Effector memory CD8-positive, alpha-beta T cell (primary cell): ENCODE measurements around the gene B4GALNT2.

Experiments
- ATAC-seq: fragments of 150-1000 bp; cut with Tn5 transposase; replicated peaks from 2 replicates; pipeline ENCODE4 v1.10.0; 2021; ENCODE audit warnings: mild to moderate bottlenecking, moderate library complexity
- DNase-seq, 3 experiments: peaks; one replicate each; pipeline ENCODE4 v3.0.0; 2021
- H3K27ac Mint-ChIP-seq, 2 donors: one replicate each; pipeline ENCODE4 v1.8.0; 2022; ENCODE audit warnings: mild to moderate bottlenecking in 2 of 2, mixed read lengths in 2 of 2, moderate library complexity in 2 of 2
- H3K27me3 Mint-ChIP-seq, 2 donors: one replicate each; pipeline ENCODE4 v1.8.0; 2022; ENCODE audit warnings: mixed read lengths in 2 of 2
- H3K36me3 Mint-ChIP-seq: one replicate; pipeline ENCODE4 v1.8.0; 2022; ENCODE audit warnings: mild to moderate bottlenecking, moderate library complexity, mixed read lengths; ENCODE audit not compliant: insufficient read depth
- H3K4me1 Mint-ChIP-seq, 2 donors: one replicate each; pipeline ENCODE4 v1.8.0; 2022; ENCODE audit warnings: low read depth in 2 of 2, mixed read lengths in 2 of 2
- H3K4me3 Mint-ChIP-seq, 2 donors: one replicate each; pipeline ENCODE4 v1.8.0; 2022; ENCODE audit warnings: mild to moderate bottlenecking in 2 of 2, mixed read lengths in 2 of 2, moderate library complexity in 2 of 2
- H3K9me3 Mint-ChIP-seq, 2 donors: one replicate each; pipeline ENCODE4 v1.8.0; 2022; ENCODE audit warnings: mixed read lengths in 2 of 2

Gene B4GALNT2

DNA sequence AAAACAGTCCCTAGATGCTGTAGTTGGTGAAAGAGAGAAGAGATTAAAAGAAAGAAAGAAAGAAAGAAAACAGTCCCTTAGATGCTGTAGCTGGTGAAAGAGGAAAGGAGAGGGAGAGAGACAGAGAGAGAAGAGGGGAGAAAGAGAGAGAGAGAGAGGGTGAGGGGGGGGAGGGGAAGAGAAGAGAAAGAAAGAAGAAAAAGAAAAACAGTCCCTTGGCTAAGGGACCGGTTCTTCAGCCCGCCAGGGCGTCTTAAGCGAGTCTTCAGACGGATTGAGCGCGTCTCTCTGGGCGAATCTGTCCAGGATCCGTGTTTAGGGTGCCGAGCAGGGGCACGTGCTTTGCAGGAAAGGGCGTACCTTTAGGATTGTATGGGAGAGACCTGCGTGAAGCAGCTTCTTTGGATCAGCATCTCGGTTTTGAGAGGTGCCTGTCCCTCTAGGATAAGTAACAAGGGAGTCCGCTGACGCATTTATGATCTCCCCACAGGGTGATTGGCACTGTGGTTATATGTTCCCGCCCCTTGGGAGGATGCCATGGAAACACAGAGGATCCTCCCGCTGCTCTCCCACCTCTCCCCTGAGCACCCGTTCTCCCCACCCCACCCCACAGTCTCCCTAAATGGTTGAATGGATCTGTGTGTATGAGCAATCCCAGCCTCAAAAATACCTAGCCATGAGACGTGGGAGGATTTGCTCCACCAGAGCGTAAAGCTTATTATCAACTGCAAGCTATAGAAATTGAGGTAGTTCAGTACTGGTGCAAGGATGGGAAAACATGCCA lies 61.1 kb downstream of the B4GALNT2 start:
- peaks cover 0 to 8% of the 10 kb centered on the region in 2 donors for H3K27me3 Mint-ChIP-seq
- DNase-seq (no peak), ATAC-seq (no peak)
- peaks cover 29 to 47% of the 10 kb centered on the region in 2 donors for H3K4me1 Mint-ChIP-seq
- peaks cover 21% of the 10 kb centered on the region for H3K36me3 Mint-ChIP-seq
- peak overlapping the region; percentile 100 for H3K27ac Mint-ChIP-seq
- no peaks in the 10 kb centered on the region for H3K9me3 Mint-ChIP-seq
- peak overlapping the region; percentile 91 to 97 for H3K4me3 Mint-ChIP-seq

DNA sequence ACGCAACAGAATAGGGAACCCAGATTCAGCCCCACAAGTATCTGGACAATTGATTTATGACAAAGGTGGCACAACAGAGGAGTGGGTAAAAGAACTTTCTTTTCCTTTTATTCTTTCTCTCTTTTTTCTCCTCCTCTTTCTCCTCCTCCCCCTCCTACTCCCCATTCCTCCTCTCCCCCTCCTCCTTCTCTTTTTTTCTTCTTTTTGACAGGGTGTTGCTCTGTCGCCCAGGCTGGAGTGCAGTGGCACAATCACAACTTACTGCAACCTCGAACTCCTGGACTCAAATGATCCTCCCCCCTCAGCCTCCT lies 61.7 kb downstream of the B4GALNT2 start:
- Mint-ChIP-seq H3K27ac (peak overlapping the region in 1 of 2 donors; percentile 62), H3K27me3 (peaks cover 0 to 8% of the 10 kb centered on the region in 2 donors), H3K4me3 (peak overlapping the region; percentile 42 to 62), H3K9me3 (no peaks in the 10 kb centered on the region), H3K4me1 (peaks cover 29 to 47% of the 10 kb centered on the region in 2 donors), H3K36me3 (peaks cover 21% of the 10 kb centered on the region)
- ATAC-seq (no peak), DNase-seq (no peak)

DNA sequence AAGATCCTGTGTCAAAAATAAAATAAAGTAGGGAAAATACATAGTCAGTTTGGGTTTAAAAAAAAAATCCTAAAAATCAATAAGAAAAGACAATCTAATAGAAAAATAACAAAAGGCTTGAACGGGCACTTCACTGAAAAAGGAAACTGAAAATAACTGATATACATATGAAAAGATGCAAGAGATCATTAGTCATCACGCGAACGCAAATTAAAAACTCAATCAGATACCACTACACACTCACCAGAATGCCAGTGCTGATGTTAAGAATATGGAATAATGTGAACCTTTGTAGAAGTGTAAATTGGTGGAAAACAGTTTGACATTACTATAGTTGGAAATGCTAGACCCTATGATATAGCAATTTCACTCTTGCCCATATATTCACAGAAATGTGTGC lies 63.2 kb downstream of the B4GALNT2 start:
- peak overlapping the region in 1 of 2 donors; percentile 21 for H3K4me3 Mint-ChIP-seq
- peaks cover 21% of the 10 kb centered on the region for H3K36me3 Mint-ChIP-seq
- H3K27ac Mint-ChIP-seq, result peak overlapping the region in 1 of 2 donors; percentile 57
- no peak for DNase-seq
- H3K4me1 Mint-ChIP-seq, result peaks cover 24 to 35% of the 10 kb centered on the region in 2 donors
- H3K9me3 Mint-ChIP-seq, result no peaks in the 10 kb centered on the region
- ATAC-seq, result no peak
- peaks cover 0 to 8% of the 10 kb centered on the region in 2 donors for H3K27me3 Mint-ChIP-seq

DNA sequence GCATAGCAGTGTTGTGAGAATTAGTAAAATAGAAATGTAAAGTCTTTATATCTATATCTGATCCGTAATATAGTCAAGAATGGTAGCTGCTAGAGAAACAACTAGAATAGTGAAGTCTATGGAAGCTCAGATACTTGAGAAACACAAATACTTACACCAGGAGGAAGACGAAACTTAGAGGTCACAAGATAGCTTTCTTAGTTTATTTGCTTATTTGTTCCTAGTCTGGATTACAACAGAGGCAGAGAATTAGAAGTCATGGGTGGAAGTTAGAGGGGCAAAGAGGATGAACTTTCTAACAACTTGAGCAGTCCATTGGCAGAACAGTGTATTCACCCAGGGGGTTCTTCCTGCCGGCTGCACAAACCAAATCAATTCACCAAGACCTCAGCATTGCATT lies 64.0 kb downstream of the B4GALNT2 start:
- Mint-ChIP-seq H3K27ac (peak overlapping the region in 1 of 2 donors; percentile 57), H3K9me3 (no peaks in the 10 kb centered on the region), H3K4me1 (peaks cover 20 to 31% of the 10 kb centered on the region in 2 donors), H3K27me3 (peaks cover 0 to 8% of the 10 kb centered on the region in 2 donors), H3K36me3 (peaks cover 18% of the 10 kb centered on the region), H3K4me3 (no peak overlapping the region)
- ATAC-seq (no peak), DNase-seq (no peak)

DNA sequence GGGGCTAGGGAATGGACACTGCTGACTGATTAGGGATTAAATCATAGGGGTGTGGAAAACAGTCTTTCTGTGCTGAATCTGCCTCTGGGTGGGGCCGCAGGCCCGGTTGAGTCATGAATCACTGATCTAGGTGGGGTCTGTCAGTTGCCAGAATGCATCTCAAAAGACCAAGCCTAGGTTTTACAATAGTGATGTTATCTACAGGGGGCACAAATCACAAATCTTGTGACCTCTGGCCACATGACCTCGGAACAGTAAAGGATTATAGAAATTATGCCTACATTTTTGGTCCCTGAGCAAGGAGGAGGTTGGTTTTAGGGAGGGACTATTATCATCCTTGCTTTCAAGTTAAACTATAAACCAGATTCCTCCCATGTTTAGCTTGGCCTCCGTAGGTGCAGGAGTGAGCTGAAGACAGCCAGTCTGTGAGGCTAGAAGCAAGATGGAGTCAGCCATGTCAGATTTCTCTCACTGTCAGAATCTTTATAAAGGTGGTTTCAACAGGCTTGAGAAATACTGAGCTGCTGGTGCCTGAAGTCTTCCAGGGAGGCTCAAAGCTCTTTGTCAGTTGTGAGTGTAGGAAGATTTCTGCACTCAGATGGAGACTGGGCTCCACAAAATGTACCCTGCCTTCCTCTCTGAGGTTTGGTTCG lies 64.9 kb downstream of the B4GALNT2 start:
- Mint-ChIP-seq H3K36me3 (peaks cover 9% of the 10 kb centered on the region), H3K27me3 (peaks cover 0 to 2% of the 10 kb centered on the region in 2 donors), H3K9me3 (no peaks in the 10 kb centered on the region), H3K27ac (no peak overlapping the region), H3K4me1 (peaks cover 11 to 21% of the 10 kb centered on the region in 2 donors), H3K4me3 (no peak overlapping the region)
- ATAC-seq, result no peak
- no peak for DNase-seq

DNA sequence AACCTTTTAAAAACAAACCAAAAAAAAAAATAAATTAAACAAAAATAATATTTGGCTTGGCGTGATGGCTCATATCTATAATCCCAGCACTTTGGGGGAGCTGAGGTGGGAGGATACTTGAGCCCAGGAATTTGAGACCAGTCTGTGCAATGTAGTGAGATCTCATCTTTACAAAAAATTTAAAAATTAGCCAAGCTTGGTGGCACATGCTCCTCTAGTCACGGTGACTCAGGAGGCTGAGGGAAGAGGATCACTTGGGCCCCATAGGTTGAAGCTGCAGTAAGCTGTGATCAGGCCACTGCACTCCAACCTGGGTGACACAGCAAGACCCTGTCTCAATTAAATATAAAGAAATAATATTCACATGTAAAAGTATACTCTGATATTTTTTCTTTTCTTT lies 65.6 kb downstream of the B4GALNT2 start:
- no peaks in the 10 kb centered on the region for H3K9me3 Mint-ChIP-seq
- peaks cover 1% of the 10 kb centered on the region for H3K36me3 Mint-ChIP-seq
- H3K4me1 Mint-ChIP-seq, result peaks cover 4 to 15% of the 10 kb centered on the region in 2 donors
- DNase-seq (no peak), ATAC-seq (no peak)
- no peak overlapping the region for H3K4me3 Mint-ChIP-seq
- no peaks in the 10 kb centered on the region for H3K27me3 Mint-ChIP-seq
- no peak overlapping the region for H3K27ac Mint-ChIP-seq

DNA sequence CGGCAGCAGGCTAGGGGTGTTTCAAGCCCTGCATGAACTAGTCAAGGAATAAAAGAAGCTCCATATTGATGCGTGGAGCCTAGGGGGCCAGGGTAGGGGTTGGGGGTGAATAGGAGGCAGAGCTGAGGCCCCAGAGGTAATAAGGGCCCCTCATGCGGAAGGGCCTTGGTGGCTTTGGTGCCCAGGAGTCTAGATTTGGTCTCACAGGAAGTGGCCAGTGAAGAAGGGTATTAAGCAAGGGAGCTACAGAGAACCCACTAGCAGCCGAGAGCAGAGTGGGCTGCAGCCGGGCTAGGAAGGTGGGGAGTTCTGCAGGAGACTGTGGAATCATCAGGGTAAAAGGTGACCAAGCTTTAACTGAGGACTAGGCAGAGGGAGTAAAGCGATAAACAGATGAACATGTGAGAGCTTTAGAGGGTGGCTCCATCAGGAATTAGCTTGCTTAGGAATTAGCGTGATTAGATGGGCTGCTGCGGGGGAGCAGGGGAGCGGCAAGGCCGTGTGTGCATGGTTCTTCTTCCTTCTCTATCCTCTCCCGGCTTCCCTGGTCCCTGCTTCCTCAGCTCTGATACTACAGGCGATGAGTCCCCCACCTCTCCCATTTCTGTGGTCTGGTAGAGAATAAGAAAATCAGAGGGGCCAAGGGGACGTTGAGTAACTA lies 68.0 kb downstream of the B4GALNT2 start:
- no peak for DNase-seq
- Mint-ChIP-seq H3K4me3 (no peak overlapping the region), H3K9me3 (no peaks in the 10 kb centered on the region), H3K36me3 (no peaks in the 10 kb centered on the region), H3K4me1 (peaks cover 0 to 18% of the 10 kb centered on the region in 2 donors), H3K27me3 (no peaks in the 10 kb centered on the region), H3K27ac (peak overlapping the region in 1 of 2 donors; percentile 35)
- ATAC-seq, result no peak

DNA sequence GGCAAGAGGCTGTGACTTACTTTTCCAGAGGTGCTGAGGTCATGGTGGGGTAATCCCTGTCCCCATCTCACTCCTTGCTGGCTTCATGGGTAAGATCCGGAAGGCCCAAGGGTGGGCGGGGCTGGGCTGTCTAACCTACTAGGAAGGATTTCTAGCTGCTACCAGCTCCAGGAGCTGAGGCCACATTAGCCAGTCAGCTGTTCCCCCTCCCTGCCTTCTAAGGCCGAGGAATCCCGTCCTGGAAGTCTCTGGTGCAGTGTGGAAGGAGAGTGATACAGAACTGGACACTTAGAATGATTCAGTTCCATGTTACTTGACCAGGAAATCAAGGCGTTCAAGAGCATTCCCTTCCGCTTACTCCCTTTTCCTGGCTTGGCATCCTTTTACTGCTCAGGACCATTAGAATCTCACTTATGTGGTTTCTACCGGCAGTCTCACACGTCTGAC lies 68.9 kb downstream of the B4GALNT2 start:
- H3K27me3 Mint-ChIP-seq, result no peaks in the 10 kb centered on the region
- no peak overlapping the region for H3K27ac Mint-ChIP-seq
- H3K9me3 Mint-ChIP-seq, result no peaks in the 10 kb centered on the region
- H3K4me3 Mint-ChIP-seq, result no peak overlapping the region
- DNase-seq, result no peak
- peaks cover 0 to 17% of the 10 kb centered on the region in 2 donors for H3K4me1 Mint-ChIP-seq
- H3K36me3 Mint-ChIP-seq, result peaks cover 6% of the 10 kb centered on the region
- ATAC-seq, result no peak

DNA sequence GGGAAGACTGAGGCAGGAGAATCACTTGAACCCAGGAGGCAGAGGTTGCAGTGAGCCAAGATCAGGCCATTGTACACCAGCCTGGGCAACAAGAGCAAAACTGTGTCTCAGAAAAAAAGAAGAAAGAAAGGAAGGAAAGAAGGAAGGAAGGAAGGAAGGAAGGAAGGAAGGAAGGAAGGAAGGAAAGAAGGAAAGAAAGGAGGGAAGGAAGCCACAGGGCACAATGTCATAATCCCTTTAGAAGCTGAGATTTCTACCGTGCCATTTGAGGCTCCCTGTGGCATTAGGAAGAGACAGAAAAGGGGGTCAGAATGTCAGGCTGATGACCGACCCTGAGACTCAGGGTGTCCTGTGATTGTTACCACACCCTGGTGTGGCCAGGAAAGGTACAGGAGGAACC lies 71.2 kb downstream of the B4GALNT2 start:
- no peak for ATAC-seq
- Mint-ChIP-seq H3K27ac (peak overlapping the region in 1 of 2 donors; percentile 7), H3K4me1 (peaks cover 11 to 25% of the 10 kb centered on the region in 2 donors), H3K9me3 (no peaks in the 10 kb centered on the region), H3K4me3 (no peak overlapping the region), H3K36me3 (peaks cover 6% of the 10 kb centered on the region), H3K27me3 (no peaks in the 10 kb centered on the region)
- no peak for DNase-seq

DNA sequence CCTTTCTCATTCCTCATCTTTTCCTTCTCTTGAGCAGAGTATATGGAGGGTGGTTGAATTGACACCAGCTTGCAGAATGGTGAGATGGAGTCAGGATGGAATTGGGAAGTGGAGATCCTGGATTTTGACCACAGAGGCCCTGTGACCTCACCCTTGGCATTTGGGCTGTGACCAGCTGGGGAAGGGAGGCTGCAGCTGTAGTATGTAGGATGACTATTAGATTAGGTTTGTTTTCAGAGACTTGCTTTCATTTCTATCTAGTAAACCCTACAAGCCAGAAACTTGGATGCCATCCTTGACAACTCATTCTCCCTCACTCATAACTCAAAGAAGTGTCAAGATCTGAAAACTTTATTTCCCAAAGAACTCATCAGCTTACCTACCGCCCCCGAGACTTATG lies 71.9 kb downstream of the B4GALNT2 start:
- DNase-seq (no peak), ATAC-seq (no peak)
- H3K4me3 Mint-ChIP-seq, result no peak overlapping the region
- H3K9me3 Mint-ChIP-seq, result no peaks in the 10 kb centered on the region
- peaks cover 6% of the 10 kb centered on the region for H3K36me3 Mint-ChIP-seq
- H3K4me1 Mint-ChIP-seq, result peaks cover 18 to 32% of the 10 kb centered on the region in 2 donors
- H3K27me3 Mint-ChIP-seq, result no peaks in the 10 kb centered on the region
- peak overlapping the region in 1 of 2 donors; percentile 21 for H3K27ac Mint-ChIP-seq

DNA sequence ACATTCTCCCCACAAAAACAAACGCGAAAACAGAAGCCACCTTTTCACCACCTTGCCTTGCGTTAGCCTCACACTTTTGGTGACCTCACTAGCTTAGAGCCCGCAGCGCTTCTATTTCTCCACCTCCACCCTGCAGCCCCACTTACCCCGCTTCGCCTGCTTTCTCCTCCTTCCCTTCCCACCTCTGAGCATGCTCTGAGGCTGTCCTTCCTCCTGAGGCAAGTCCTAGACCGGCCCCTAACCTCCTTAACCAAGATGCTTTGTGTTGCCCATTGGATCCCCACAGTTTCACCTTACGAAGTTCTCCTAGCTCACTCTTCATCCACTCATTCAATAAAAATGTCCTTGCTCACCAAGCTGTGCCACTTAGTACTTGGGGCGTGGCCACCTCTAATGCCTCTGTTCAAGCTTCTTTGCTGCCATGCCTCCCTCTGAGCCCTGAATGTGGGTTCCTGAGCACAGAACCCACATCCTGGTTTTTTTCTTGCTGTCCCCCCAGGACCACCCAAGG lies 76.5 kb downstream of the B4GALNT2 start:
- H3K4me3 Mint-ChIP-seq, result peak overlapping the region; percentile 97 to 99
- peaks cover 55 to 71% of the 10 kb centered on the region in 2 donors for H3K4me1 Mint-ChIP-seq
- DNase-seq (peak in 2 of 3 experiments; percentile 36), ATAC-seq (peak; percentile 70)
- H3K27ac Mint-ChIP-seq, result peak overlapping the region; percentile 63 to 97
- peaks cover 23% of the 10 kb centered on the region for H3K36me3 Mint-ChIP-seq
- no peaks in the 10 kb centered on the region for H3K9me3 Mint-ChIP-seq
- H3K27me3 Mint-ChIP-seq, result no peaks in the 10 kb centered on the region

DNA sequence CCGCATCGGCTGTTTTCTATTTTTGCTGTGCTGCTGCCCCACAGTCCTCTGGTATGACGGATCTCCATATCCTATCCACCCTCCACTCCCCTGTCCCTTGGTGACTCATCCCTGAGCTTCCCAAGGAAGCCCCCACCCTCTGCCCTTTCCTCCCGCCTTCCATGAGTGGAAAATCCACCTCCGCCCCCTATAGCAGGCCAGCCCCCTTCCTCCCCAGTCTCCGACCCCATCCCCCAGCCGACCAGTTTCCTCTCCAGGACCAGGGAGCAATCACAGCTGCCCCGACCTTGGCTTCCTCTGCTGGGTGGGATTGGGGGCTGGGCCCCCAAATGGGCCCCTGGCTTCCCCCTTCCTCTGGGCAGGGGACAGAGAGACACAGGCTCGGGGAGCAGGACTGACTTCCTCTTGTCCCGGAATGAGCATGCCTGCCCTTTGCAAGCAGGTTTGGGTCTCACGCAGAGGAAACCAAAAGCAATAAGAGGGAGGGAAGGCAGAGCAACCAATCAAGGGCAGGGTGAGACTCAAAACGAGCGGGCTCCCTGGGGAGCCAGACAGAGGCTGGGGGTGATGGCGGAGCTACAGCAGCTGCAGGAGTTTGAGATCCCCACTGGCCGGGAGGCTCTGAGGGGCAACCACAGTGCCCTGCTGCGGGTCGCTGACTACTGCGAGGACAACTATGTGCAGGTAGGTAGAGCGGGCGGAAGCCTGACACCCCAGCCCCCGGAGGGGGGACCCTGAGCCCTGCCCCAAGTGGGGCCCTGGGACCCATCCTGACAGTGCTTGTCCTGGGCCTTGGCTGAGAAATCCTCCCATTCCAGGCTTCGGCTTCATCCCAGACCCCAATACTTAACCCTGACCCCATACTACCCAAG lies 77.8 kb downstream of the B4GALNT2 start, which contains the start of the genes ABI3 and GNGT2:
Gene ABI3, plus strand, starts transcription at position 550 of the 872 bp plus-strand sequence. Its CDS starts 18 bp downstream, at position 568.
Gene GNGT2, minus strand, starts transcription at position 417 of the 872 bp plus-strand sequence. CDS start 3,152 bp downstream, outside the sequence.
- Mint-ChIP-seq H3K9me3 (no peaks in the 10 kb centered on the region), H3K27me3 (no peaks in the 10 kb centered on the region), H3K36me3 (peaks cover 33% of the 10 kb centered on the region), H3K4me3 (peak within 1 kb of the TSS; percentile 97 to 99), H3K4me1 (peaks cover 66 to 72% of the 10 kb centered on the region in 2 donors), H3K27ac (peak within 1 kb of the TSS; percentile 63 to 97)
- peak; percentile 46 to 52 (median 51) for DNase-seq
- peak; percentile 72 for ATAC-seq
